Gastroesophageal sphincter (tissue), 4 donors: Measurements from ENCODE around the gene TAB2. TPM values are rescaled to one million over a fixed set of nuclear protein-coding genes. Genes with fewer than 3 reads are reported as not detected.
"Not testable (repeated sequence)": the region's sequence is repeated elsewhere in the genome, so short reads cannot be mapped to it uniquely, and the experiment has no call there.

Source experiments
- ATAC-seq: fragments of 150-250 bp; one replicate; pipeline ENCODE4 v1.9.1; 2016; ENCODE audit warnings: mild to moderate bottlenecking, moderate library complexity
- H3K27ac ChIP-seq, 4 donors: fragments of 200-600 bp; sonication (generic) in 3 of 4; 1 replicate in 3 of 4; 2 replicates in 1 of 4; pipeline ENCODE4 v1.5.1; 2016 to 2019
- H3K27me3 ChIP-seq: fragments of 200-600 bp; sonication (generic); one replicate; pipeline ENCODE4 v1.5.1; 2019
- H3K36me3 ChIP-seq, 2 donors: fragments of 200-600 bp; sonication (generic); one replicate each; pipeline ENCODE4 v1.5.1; 2019; ENCODE audit warnings: control low read depth in 1 of 2
- H3K4me1 ChIP-seq, 3 donors: fragments of 200-600 bp; sonication (generic); 1 replicate in 2 of 3; 2 replicates in 1 of 3; pipeline ENCODE4 v1.5.1; 2016 to 2019; ENCODE audit warnings: control low read depth in 2 of 3
- H3K4me3 ChIP-seq, 2 donors: fragments of 200-600 bp; sonication (generic); one replicate each; pipeline ENCODE4 v1.5.1; 2019; ENCODE audit warnings: mild to moderate bottlenecking in 1 of 2, moderate library complexity in 1 of 2
- H3K9me3 ChIP-seq, 3 donors: fragments of 200-600 bp; sonication (generic); one replicate each; pipeline ENCODE4 v1.5.1; 2017 to 2019; ENCODE audit warnings: control low read depth in 2 of 3
- EP300 ChIP-seq: sonication (generic); formaldehyde crosslinking; IDR thresholded peaks from one replicate; pipeline ENCODE4 v1.6.1; 2017; ENCODE audit warnings: antibody characterized with exemption, mild to moderate bottlenecking
- POLR2A ChIP-seq, 2 donors: fragments of 450-650 bp; IDR thresholded peaks; one replicate each; pipeline ENCODE4 v1.6.1; 2017; ENCODE audit warnings: antibody characterized with exemption in 2 of 2, mild to moderate bottlenecking in 2 of 2, moderate library complexity in 1 of 2
- POLR2AphosphoS5 ChIP-seq: sonication (generic); formaldehyde crosslinking; IDR thresholded peaks from one replicate; pipeline ENCODE4 v1.6.1; 2017; ENCODE audit warnings: antibody characterized with exemption
- WGBS, 2 donors: methylation state at CpG; one replicate each; pipeline ENCODE4 v1.1.5; 2018; ENCODE audit warnings: low coverage in 1 of 2; 5-methylcytosine and 5-hydroxymethylcytosine counted together
- total RNA-seq, 4 donors: library from RNA; depleted of rRNA; stranded (reverse); fragments of >200 nt; gene quantifications; one replicate each; pipeline ENCODE4 v1.1.0, GENCODE V29; 2016
- TF ChIP-seq, protein P1 (sequence below), 4 experiments: fragments of 200-600 bp in 2 of 4; fragments of 450-650 bp in 2 of 4; sonication (generic) in 1 of 4; IDR thresholded peaks; one replicate each; pipeline ENCODE4 v1.5.1; 2017 to 2019; ENCODE audit warnings: antibody characterized with exemption in 4 of 4, mild to moderate bottlenecking in 2 of 4, moderate library complexity in 2 of 4

The TAB2 gene
- total RNA-seq, 4 donors from 2014 or later: 69.5 to 111 (median 97.0) TPM

DNA sequence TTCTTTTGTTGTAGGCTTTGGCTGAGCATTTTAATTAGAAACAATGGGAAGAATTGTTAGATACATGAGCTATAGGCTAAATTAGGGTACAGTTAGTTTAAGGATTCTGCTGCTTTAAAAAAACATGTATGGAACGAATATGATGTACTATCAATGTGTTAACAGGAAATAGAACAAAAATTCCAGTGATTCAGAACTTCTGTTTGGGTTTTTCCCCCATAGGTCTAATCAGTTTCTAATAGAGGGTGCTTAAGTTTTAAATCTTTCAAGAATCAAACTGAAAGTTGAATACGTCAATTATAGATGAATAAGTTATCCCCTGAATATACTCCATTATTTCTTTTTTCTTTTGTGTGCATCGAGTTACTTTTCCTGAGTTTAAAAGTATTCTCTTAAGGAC, 1.9 kb downstream of the TAB2 start:
- Histone ChIP-seq H3K36me3 (no peaks in the 10 kb centered on the region), H3K4me3 (peak overlapping the region; percentile 88 to 94), H3K9me3 (no peaks in the 10 kb centered on the region), H3K4me1 (peaks cover 17 to 60% (median 22%) of the 10 kb centered on the region in 3 donors), H3K27me3 (no peaks in the 10 kb centered on the region), H3K27ac (peak overlapping the region; percentile 97 to 99 (median 98))
- no peak for ATAC-seq
- 15 to 23% methylated on average over 3 of the region's 3 CpGs for WGBS, 2 donors
- no peak for TF ChIP-seq POLR2AphosphoS5
- TF ChIP-seq, protein P1, sequence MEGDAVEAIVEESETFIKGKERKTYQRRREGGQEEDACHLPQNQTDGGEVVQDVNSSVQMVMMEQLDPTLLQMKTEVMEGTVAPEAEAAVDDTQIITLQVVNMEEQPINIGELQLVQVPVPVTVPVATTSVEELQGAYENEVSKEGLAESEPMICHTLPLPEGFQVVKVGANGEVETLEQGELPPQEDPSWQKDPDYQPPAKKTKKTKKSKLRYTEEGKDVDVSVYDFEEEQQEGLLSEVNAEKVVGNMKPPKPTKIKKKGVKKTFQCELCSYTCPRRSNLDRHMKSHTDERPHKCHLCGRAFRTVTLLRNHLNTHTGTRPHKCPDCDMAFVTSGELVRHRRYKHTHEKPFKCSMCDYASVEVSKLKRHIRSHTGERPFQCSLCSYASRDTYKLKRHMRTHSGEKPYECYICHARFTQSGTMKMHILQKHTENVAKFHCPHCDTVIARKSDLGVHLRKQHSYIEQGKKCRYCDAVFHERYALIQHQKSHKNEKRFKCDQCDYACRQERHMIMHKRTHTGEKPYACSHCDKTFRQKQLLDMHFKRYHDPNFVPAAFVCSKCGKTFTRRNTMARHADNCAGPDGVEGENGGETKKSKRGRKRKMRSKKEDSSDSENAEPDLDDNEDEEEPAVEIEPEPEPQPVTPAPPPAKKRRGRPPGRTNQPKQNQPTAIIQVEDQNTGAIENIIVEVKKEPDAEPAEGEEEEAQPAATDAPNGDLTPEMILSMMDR (IDR thresholded peaks at IDR 0.05): no peak
- TF ChIP-seq POLR2A (IDR thresholded peaks at IDR 0.05): no peak
- no peak for TF ChIP-seq EP300

DNA sequence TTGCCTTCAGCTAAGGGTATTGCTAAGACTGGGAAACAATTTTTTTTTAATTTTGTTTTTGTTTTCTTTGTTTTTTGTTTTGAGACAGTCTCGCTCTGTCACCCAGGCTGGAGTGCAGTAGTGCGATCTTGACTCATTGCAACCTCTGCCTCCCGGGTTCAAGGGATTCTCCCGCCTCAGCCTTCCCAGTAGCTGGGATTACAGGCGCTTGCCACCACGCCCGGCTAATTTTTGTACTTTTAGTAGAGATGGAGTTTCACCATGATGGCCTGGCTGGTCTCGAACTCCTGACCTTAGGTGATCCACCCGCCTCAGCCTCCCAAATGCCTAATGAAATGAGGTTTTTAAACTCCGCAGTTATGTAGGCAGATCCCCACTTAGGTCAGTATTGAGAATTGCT, 2.5 kb downstream of the TAB2 start:
- H3K9me3 ChIP-seq, H3K27me3 ChIP-seq, H3K4me3 ChIP-seq, ATAC-seq, H3K36me3 ChIP-seq: not testable (repeated sequence)
- Histone ChIP-seq H3K4me1 (peaks cover 23 to 66% (median 24%) of the 10 kb centered on the region in 3 donors), H3K27ac (peak overlapping the region in 3 of 4 donors; percentile 29 to 99 (median 97))
- 72 to 79% methylated on average over 4 to 10 of the region's 10 CpGs for WGBS, 2 donors

DNA sequence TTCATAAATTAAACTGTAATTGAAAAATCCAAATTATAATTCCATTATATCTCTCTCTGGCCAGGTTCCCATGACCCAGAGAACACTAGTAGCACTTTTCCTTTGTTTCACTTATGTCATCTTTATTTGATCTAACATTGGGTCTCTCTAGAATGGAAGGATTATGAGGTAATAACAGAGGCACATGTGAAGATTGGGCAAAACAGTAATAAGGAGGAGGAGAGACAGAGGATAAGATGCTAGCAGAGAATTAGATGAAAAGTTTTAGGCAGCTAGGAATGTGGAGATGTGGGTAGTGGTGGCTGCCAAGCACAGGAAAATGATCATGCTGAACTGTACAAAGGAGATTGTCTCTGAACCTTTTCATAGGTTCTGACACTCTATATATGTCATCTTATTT, 3.3 kb downstream of the TAB2 start:
- Histone ChIP-seq H3K27me3 (no peaks in the 10 kb centered on the region), H3K27ac (peak overlapping the region; percentile 29 to 99 (median 73)), H3K4me3 (no peak overlapping the region), H3K36me3 (no peaks in the 10 kb centered on the region), H3K9me3 (no peaks in the 10 kb centered on the region), H3K4me1 (peaks cover 23 to 73% (median 24%) of the 10 kb centered on the region in 3 donors)
- TF ChIP-seq POLR2A (IDR thresholded peaks at IDR 0.05): no peak
- no peak for TF ChIP-seq POLR2AphosphoS5
- TF ChIP-seq, protein P1 (IDR thresholded peaks at IDR 0.05): no peak
- no peak for TF ChIP-seq EP300
- no peak for ATAC-seq

DNA sequence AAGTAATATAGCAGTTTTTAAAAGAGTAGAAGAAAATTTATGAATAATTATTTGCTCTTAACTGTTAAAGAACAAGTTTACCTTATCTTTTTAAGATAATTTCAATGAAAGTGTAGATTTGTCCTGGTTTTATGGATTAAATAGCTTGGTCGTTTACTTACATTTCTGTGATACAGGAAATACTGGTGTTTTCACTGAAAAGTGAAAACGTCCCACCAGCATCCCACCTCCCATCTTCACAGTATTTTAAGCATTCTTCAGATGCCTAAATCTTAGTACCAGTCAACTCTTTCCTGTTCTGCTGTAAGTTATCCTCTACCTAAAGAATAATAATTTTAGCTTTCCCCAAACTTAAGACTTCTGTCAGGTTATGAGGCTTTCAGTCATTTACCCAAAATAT, 5.8 kb downstream of the TAB2 start:
- TF ChIP-seq POLR2A (IDR thresholded peaks at IDR 0.05) (no peak), EP300 (no peak), POLR2AphosphoS5 (no peak)
- TF ChIP-seq, protein P1 (IDR thresholded peaks at IDR 0.05): no peak
- H3K27ac ChIP-seq: peak overlapping the region in 2 of 4 donors; percentile 20 to 97
- H3K9me3 ChIP-seq: no peaks in the 10 kb centered on the region
- peaks cover 23 to 92% (median 24%) of the 10 kb centered on the region in 3 donors for H3K4me1 ChIP-seq
- 22 to 33% methylated on average over 2 of the region's 2 CpGs for WGBS, 2 donors
- no peaks in the 10 kb centered on the region for H3K27me3 ChIP-seq
- H3K36me3 ChIP-seq: no peaks in the 10 kb centered on the region
- no peak overlapping the region for H3K4me3 ChIP-seq
- no peak for ATAC-seq

DNA sequence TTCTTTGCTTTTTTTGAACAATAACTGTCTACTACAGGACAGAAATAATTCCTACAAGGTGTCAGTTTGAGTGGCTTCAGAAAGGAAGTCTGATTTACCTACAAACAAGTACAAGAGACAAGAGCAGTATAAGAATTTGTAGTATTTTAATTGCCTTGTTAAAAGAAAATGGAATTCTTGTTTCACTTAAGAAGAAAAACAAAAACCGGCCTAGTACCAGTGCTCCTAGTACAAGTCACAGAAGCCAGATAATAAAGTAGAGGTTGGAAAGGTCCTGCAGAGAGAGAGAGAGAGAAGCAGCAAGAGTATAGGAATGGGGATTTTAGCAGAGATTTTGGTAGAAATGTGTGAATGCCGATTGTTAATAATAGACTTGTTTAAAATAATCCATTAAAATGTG, 6.4 kb downstream of the TAB2 start:
- Histone ChIP-seq H3K4me1 (peaks cover 23 to 98% (median 24%) of the 10 kb centered on the region in 3 donors), H3K36me3 (no peaks in the 10 kb centered on the region), H3K4me3 (no peak overlapping the region), H3K27ac (peak overlapping the region in 2 of 4 donors; percentile 20 to 97), H3K27me3 (no peaks in the 10 kb centered on the region), H3K9me3 (no peaks in the 10 kb centered on the region)
- 27 to 38% methylated on average over 2 of the region's 2 CpGs for WGBS, 2 donors
- no peak for TF ChIP-seq POLR2AphosphoS5
- TF ChIP-seq EP300: no peak
- TF ChIP-seq, protein P1 (IDR thresholded peaks at IDR 0.05): no peak
- TF ChIP-seq POLR2A (IDR thresholded peaks at IDR 0.05): no peak
- no peak for ATAC-seq
